Mammary epithelial cell (primary cell): ENCODE data around the gene NUP210.

Source experiments
- EZH2 ChIP-seq: IDR thresholded peaks from 2 replicates; pipeline ENCODE4 v1.6.1; 2012; ENCODE audit warnings: low read length, inconsistent platforms, borderline replicate concordance
- TF ChIP-seq, protein P1 (sequence below), 2 donors: IDR thresholded peaks in 1 of 2; conservative IDR thresholded peaks in 1 of 2; 2 replicates each; pipeline ENCODE4 v1.5.1; 2011 to 2012; ENCODE audit warnings: inconsistent platforms in 2 of 2, low read length in 2 of 2, mild to moderate bottlenecking in 2 of 2, control low read depth in 1 of 2, low read depth in 1 of 2; ENCODE audit not compliant: insufficient read depth in 1 of 2; ENCODE audit errors: extremely low read depth in 1 of 2

DNA sequence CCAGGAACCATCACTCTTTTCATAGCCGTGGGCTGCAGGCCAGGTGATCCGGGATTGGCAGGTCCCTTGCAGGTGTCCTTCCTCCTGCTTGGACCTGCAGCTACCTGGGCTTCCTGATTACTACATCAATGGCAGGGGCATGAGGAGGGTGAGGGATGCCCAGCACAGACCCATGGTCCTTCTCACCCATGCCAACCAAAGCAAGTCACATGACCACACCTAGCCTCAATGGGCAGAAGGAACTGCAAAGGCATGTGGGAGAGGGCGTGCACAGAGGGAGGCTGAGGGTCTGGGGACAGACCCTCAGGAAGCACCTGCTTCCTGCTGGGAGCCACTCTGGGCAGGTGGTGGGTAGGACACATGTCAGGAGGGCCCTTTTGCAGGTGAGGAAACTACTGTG is 105.2 kb downstream of the NUP210 start:
- TF ChIP-seq, protein P1, sequence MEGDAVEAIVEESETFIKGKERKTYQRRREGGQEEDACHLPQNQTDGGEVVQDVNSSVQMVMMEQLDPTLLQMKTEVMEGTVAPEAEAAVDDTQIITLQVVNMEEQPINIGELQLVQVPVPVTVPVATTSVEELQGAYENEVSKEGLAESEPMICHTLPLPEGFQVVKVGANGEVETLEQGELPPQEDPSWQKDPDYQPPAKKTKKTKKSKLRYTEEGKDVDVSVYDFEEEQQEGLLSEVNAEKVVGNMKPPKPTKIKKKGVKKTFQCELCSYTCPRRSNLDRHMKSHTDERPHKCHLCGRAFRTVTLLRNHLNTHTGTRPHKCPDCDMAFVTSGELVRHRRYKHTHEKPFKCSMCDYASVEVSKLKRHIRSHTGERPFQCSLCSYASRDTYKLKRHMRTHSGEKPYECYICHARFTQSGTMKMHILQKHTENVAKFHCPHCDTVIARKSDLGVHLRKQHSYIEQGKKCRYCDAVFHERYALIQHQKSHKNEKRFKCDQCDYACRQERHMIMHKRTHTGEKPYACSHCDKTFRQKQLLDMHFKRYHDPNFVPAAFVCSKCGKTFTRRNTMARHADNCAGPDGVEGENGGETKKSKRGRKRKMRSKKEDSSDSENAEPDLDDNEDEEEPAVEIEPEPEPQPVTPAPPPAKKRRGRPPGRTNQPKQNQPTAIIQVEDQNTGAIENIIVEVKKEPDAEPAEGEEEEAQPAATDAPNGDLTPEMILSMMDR (conservative IDR thresholded peaks at IDR 0.05 in 1 of 2, IDR thresholded peaks at IDR 0.05 in 1 of 2; ENCODE audit: extremely low read depth in 1 of 2, insufficient read depth in 1 of 2, low read depth in 1 of 2, low read length in 2 of 2) = no peak
- no peak for TF ChIP-seq EZH2
